Vagina (tissue), 2 donors: ENCODE data around the gene SIGLEC15.

Experiments used
- CTCF ChIP-seq, 3 experiments: fragments of 450-650 bp in 2 of 3; fragments of 200-600 bp in 1 of 3; sonication (generic) in 1 of 3; IDR thresholded peaks; one replicate each; pipeline ENCODE4 v1.5.1; 2017 to 2019; ENCODE audit warnings: antibody characterized with exemption in 3 of 3, mild to moderate bottlenecking in 2 of 3, moderate library complexity in 2 of 3
- POLR2A ChIP-seq, 2 donors: fragments of 450-650 bp; IDR thresholded peaks; one replicate each; pipeline ENCODE4 v1.6.1; 2017; ENCODE audit warnings: antibody characterized with exemption in 2 of 2, mild to moderate bottlenecking in 2 of 2, moderate library complexity in 2 of 2
- POLR2AphosphoS5 ChIP-seq, 2 donors: sonication (generic); formaldehyde crosslinking; IDR thresholded peaks; one replicate each; pipeline ENCODE4 v1.9.0; 2017; ENCODE audit warnings: antibody characterized with exemption in 2 of 2, mild to moderate bottlenecking in 2 of 2, low read depth in 1 of 2; ENCODE audit not compliant: insufficient read depth in 1 of 2

GRCh38 chr18:45845410-45845809 lies 19.9 kb downstream of the SIGLEC15 start:
- no peak for TF ChIP-seq POLR2A (IDR thresholded peaks at IDR 0.05)
- TF ChIP-seq CTCF (IDR thresholded peaks at IDR 0.05) = no peak
- no peak for TF ChIP-seq POLR2AphosphoS5 (IDR thresholded peaks at IDR 0.05; ENCODE audit: insufficient read depth in 1 of 2, low read depth in 1 of 2)
